Kidney glomerular epithelial cell (primary cell): ENCODE data around the gene CALML5.
"Not testable (repeated sequence)": the region's sequence is repeated elsewhere in the genome, so short reads cannot be mapped to it uniquely, and the experiment has no call there.

Source experiments
- DNase-seq: peaks from one replicate; lab custom pipeline; 2025; lab: John Stamatoyannopoulos, UW

The CALML5 gene

DNA sequence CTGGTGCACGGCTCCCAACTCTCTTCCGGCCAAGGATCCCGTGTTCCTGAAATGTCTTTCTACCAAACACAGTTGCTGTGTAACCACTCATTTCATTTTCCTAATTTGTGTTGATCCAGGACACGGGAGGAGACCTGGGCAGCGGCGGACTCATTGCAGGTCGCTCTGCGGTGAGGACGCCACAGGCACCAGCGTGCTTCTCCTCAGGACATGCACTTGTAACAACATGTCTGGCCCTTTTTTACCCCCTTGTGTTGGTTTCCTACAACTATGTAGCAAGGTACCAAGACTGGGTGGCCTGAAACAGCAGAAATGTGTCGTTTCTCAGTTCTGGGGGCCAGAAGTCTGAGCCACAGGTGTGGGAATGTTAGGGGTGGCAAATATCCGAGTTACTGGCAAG lies 18.2 kb downstream of the CALML5 start:
- DNase-seq: no peak

DNA sequence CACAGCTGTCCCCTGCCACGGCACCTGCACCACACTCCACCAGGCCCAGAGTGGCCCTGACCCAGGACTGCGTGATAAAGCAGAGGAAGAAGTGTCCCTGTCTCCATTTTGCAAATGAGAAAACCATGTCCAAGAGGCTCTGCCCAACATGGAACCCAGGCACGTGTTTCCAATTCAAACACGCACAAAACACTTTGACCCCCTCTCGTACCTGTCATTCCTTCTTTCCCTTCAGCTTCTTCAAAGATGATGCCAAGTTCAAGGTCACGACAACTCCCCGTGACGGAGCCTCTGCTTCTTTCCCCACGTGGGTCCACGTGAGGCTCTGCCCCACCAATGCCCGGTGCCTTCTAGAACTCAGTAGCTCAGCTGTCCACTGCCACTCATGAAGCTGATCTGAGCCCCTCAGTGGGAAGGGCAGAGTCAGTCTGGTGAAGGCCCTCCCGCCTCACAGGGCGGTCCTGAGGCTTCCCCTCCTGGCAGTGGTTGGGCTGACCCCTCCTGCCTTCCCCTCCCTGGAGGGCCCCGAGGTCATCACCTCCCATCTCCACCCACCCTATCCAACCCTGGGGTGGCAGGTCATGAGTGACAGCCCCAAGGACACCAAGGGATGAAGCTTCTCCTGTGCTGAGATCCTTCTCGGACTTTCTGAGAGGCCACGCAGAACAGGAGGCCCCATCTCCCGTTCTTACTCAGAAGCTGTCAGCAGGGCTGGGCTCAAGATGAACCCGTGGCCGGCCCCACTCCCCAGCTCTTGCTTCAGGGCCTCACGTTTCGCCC lies 19.0 kb downstream of the CALML5 start:
- DNase-seq: no peak

DNA sequence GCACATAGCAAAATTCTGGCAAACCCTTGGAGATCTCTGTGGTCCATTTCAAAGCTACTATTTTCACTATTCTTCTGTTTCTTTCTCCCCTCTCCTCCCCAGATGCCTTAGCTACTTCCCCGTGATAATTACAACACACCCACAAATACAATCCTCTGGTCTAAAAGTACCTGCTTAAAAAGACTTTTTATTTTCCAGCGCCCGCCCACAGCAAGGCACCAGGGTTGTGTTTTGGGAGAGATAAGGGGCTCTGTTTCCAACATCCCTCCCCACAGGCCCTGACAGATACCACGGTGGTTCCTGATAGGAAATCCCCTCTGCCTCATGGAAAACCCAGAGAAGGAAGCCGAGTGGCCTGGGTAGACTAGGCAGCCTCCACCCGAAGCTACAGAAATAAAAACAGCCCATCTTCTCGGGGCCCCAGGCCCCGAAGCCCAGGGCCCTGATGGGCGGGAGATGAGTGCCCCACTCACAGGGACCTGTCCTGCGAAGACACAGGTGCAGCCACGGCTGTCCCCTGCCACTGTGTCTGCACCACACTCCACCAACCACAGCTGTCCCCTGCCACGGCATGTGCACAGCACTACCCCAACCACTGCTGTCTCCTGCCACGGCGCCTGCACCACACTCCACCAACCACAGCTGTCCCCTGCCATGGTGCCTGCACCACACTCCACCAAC lies 19.7 kb downstream of the CALML5 start:
- DNase-seq: no peak

GRCh38 chr10:5478694-5479305 lies 20.6 kb downstream of the CALML5 start:
- no peak for DNase-seq

DNA sequence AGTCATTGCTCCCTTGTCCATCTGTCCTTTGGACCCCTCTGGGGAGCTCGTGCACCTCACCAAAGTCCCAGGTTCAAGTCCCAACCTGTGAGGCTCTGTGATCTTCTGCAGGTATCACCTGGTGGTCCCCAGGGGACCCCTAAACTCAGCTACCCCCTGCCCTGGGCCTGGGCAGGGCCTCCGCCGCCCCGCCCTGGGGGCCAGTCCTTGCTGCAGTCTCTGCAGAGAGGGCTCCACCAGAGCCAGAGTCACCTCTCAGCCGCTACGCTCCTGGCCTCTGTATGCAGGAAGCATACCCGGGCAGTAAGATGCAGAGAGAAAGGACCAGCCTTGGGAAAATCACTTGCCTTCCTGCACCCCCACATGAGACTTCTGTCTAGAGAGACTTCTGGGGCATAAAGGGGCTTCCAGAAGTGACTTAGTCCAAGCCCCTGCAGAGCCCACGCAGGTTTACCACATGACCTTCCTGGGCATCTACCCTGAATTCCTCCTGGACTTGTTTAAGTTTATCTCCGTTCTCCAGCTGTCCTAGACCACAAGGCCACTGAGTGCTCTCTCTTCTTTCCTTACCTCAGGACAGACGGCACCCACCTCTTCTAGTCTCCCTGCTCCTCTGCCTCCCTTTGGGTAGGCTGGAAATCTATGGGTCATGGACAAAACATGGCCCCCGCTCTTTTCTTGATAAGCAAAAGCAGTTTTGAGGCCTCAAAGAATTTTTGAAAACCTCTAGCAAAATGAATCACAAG lies 21.2 kb downstream of the CALML5 start:
- no peak for DNase-seq

- no peak for DNase-seq
Observed at GRCh38 chr10:5476918-5477525, 22.3 kb downstream of the CALML5 start.

GRCh38 chr10:5475974-5476807 lies 23.2 kb downstream of the CALML5 start:
- DNase-seq: not testable (repeated sequence)

DNA sequence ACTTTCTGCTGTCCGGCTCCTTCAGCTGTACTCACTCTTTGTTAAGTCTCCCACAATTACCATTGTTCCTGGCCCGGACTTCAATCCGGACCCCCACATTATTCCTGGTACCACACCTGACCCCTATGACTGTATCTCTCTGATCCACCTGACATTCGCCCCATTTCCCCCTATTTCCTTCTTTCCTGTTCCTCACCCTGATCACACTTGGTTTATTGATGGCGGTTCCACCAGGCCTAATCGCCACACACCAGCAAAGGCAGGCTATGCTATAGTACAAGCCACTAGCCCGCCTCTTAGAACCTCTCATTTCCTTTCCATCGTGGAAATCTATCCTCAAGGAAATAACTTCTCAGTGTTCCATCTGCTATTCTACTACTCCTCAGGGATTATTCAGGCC lies 24.3 kb downstream of the CALML5 start:
- not testable (repeated sequence) for DNase-seq

DNA sequence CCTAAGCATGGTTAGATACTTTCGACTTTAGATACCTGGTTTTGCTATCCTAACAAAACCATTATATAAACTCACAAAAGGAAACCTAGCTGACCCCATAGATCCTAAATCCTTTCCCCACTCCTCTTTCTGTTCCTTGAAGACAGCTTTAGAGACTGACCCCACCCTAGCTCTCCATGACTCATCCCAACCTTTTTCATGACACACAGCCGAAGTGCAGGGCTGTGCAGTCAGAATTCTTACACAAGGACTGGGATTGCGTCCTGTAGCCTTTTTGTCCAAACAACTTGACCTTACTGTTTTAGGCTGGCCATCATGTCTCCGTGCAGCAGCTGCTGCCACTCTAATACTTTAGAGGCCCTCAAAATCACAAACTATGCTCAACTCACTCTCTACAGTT lies 24.7 kb downstream of the CALML5 start:
- DNase-seq: not testable (repeated sequence)

DNA sequence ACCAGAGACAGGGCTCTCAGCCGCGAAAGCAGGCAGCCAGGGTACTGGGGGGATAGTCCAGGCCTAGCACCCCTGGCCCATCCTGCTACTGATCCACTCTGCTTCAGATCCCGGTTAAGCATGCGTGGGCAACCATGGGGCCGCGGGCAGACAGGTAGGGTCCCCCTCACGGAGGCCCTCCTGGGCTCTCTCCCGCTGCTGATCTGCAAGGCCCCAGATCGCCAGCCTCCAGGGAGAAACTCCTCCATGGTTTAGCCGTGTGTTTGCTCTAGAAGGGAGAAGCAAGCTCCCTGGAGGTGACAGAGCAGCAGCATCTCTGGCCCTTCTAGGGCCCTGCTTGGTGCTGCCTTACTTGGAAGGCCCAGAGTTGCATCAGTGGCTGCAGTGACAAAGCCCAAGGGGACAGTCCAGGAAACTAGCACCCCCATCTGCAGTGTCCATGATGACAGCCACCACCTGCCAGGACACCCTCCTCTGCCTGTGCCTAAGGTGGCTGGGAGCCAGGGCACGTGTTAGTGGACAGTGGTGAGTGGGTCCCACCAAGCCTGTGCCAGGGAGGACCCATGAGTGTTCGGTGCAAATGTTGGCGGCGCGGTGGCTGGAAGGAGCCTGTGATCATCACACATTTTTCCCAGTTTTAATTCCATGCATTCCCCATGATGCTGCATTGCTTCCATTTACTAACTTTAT lies 29.2 kb downstream of the CALML5 start:
- no peak for DNase-seq

DNA sequence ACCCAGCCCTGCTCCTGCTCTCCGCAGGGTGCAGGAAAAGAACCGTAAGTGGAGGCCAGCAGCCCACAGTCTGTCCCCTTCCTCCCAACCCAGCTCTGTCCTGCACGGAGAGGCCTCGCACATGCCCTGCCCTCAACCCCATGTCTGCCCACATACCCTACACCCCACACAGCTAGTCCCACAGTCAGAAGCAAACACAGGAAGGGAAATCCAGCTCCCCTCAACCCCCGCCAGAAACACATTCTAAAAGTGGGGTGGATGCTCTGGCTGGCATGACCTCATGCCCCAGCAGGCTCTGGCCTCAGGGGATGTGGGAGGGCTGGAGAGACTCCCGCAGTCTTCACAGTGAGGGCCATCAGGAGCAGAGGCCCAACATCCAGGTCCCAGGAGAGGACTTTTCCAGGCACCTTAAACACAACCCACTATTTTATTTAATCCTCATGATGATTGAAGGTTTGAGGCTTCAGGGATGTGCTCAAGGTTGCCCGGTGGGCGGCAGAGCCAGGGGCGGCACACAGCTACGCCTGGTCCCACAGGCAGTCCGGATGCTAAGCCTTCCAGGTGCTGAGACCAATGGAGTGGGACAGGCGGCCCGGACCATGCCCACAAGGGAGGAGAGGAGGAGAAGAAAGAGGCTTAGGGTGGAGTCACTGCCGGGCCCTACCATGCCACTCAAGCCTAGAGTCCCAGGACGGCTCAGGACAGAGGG lies 29.9 kb downstream of the CALML5 start:
- no peak for DNase-seq

DNA sequence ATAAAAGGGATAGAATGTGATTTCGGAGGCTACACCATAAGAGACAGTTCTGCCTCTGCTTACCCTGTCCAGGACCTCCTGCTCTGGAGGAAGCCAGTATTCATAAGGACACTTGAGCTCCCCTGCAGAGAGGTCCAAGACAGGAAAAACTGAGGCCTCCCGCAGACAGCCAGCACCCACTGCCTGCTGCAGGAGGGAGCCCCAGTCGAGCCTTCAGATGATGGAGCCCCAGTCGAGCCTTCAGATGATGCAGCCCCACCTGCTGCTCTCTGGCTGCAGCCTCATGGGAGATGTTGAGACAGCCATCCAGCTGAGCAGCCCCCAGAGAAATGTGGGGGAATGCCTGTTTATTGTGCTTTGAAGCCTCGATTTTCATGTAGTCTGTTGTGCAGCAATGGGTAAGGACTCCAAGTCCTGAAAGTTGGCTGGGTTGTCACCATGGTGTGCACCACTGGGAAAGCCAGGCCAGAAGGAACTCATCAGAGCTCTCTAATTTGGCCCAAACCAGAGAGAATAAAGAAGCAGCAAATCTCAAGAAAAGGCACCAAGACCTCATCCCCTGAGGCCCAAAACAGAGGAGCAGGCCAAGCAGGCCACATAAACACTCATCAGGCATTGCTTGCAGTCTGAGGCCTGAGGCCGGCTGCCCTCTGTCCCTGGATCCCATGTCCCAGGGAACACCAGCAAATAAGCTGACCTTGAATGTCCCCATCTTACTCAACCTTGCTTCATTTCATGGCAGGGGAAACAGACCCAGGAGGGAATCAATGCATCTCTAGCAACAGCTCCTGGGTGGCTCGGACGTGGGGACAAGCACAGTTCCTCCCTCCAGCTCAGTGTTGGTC lies 30.9 kb downstream of the CALML5 start:
- no peak for DNase-seq

GRCh38 chr10:5467634-5468255 lies 31.6 kb downstream of the CALML5 start:
- peak; percentile 44 for DNase-seq

- no peak for DNase-seq
Observed at GRCh38 chr10:5467207-5467535, 32.2 kb downstream of the CALML5 start.

DNA sequence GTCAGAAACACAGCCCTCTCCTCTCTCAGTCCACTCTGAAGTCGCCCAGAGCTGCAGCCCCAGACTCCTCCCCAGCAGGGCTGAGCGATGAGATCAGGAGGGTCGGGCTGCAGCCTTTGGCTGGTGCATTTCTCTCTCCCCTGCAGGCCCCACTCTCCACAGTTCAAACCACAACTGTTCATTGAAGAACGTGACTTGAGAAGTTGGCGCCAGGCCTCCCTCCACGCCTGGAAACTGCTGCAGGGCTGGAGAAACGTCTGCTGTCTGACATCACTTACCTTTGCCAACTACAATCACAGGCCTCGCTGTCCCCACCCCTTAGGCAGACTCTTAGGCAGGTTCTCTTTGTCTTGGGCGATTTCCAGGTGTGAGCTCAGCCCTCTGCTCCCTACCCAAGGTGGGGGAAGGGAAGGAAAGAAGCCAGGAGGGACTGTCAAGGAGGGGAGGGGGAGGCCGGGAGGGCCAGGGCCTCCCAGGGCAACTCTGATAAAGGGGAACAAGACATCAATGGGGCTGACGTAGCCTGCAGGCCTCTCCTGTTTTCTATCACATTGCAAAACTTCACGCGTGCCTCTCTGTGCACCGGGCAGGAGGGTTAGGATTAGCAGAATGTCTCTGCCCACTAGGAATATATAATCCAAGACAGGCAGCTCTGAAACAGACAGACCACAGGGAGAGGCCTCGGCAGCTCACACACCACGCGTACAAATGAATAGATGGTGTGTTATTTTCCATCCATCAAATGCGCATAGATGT lies 32.7 kb downstream of the CALML5 start:
- peak; percentile 28 for DNase-seq

DNA sequence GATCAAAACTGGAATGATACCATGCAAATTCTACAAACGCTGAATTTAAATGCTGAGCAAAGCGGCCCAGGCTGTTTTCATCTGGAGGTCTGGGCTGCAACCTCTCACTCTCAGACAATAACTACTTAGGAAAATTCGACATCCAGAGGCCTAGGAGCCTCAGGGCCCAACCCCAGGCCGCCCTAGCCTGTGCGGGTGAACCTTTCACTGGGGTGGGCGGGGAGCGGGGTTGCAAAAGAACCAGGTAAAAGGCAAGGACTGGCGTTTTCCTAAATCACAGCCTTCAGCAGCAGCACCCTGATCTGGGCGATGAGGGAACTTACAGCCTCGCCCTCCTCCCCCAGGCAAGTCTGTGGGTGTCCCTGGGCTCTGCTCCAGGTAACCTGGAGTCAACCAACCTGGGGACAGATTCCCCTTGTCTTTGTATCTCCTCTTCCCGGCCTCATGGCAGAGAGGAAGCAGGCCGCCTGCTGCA lies 33.4 kb downstream of the CALML5 start:
- DNase-seq: no peak

- DNase-seq: no peak
Observed at GRCh38 chr10:5464546-5464945, 34.8 kb downstream of the CALML5 start.

DNA sequence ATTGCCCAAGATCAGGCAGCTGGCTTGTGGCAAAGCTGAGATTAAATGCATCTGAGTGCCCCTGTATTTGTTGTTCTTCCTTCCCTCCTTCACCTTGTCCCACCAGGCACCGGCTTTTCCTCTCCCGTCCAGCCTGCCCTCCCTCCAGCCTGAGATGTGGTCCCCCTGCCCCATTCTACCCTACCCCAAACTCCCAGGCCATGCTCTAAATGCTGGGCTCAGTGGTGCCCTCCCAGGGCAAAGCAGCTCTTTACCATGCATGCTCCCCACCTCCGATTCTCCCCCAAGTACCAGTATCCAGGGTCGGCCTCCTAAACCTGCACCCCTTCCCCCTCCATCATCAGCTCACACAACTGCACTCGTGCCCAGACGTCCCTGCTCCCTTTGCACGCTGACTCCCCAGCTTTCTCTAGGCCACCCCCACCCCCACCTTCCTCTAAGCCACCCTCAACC lies 36.5 kb downstream of the CALML5 start:
- no peak for DNase-seq
